ENCODE measurements around the gene AMDHD2. TPM values are rescaled to one million over a fixed set of nuclear protein-coding genes. Genes with fewer than 3 reads are reported as not detected.

Gene AMDHD2
- total and polyA plus RNA-seq, 2 of the 13 experiments (the other 11 are each of a cell fraction or from before 2014, with no cell fraction given), result 33.5 to 39.1 TPM

GRCh38 chr16:2513405-2514332 is 6.5 kb upstream of the AMDHD2 start, which contains the start of gene ATP6V0C (continued):
- TF ChIP-seq TP53 (CRISPR knock-in tag; conservative IDR thresholded peaks at IDR 0.05) (0 out of 2 replicates have a peak, but pooled peaks have one; percentile 49), HNF4G (IDR thresholded peaks at IDR 0.05; ENCODE audit: borderline replicate concordance, low read depth, low read length) (0 out of 2 replicates have a peak, but pooled peaks have one; percentile 10), HNF4G (CRISPR knock-in tag; IDR thresholded peaks at IDR 0.05; ENCODE audit: borderline replicate concordance, low read depth) (no peak; the same call in 1 of the 2 replicates), ATF7 (IDR thresholded peaks at IDR 0.05) (peak; percentile 91), ATF7 (CRISPR knock-in tag; IDR thresholded peaks at IDR 0.05) (peak; percentile 71; the same call in 1 of the 2 replicates), ZBTB26 (CRISPR knock-in tag; IDR thresholded peaks at IDR 0.05; ENCODE audit: borderline replicate concordance) (no peak), ELF4 (CRISPR knock-in tag; IDR thresholded peaks at IDR 0.05; ENCODE audit: borderline replicate concordance) (peak; percentile 31; the same call in 1 of the 2 replicates), UBTF (CRISPR knock-in tag; IDR thresholded peaks at IDR 0.05) (peak; percentile 53), AGO1 (IDR thresholded peaks at IDR 0.05; ENCODE audit: low read depth, low read length, poor library complexity, severe bottlenecking) (peak; percentile 40), ATF1 (CRISPR knock-in tag; IDR thresholded peaks at IDR 0.05) (no peak), ZNF678 (CRISPR knock-in tag; IDR thresholded peaks at IDR 0.05) (0 out of 2 replicates have a peak, but pooled peaks have one; percentile 8), PATZ1 (CRISPR knock-in tag; IDR thresholded peaks at IDR 0.05) (peak; percentile 2; the same call in 1 of the 2 replicates), ZBTB10 (CRISPR knock-in tag; IDR thresholded peaks at IDR 0.05; ENCODE audit: borderline replicate concordance) (peak; percentile 97), TFDP1 (CRISPR knock-in tag; IDR thresholded peaks at IDR 0.05; ENCODE audit: borderline replicate concordance) (no peak; the same call in 1 of the 2 replicates), IKZF5 (CRISPR knock-in tag; IDR thresholded peaks at IDR 0.05) (no peak)
